Stimulated activated CD4-positive, alpha-beta T cell treated with anti-CD3 and anti-CD28 coated beads, TNF-alpha, amount 100 ng/mL, for 1 hour (primary cell): Measurements from ENCODE around the gene ZNF335.
"Not testable (repeated sequence)": the region's sequence is repeated elsewhere in the genome, so short reads cannot be mapped to it uniquely, and the experiment has no call there.

Source experiments
- DNase-seq, 3 donors: peaks; one replicate each; pipeline ENCODE4 v3.0.0-alpha.2; 2020; ENCODE audit warnings: low read depth in 3 of 3, low spot score in 1 of 3

The ZNF335 gene

DNA sequence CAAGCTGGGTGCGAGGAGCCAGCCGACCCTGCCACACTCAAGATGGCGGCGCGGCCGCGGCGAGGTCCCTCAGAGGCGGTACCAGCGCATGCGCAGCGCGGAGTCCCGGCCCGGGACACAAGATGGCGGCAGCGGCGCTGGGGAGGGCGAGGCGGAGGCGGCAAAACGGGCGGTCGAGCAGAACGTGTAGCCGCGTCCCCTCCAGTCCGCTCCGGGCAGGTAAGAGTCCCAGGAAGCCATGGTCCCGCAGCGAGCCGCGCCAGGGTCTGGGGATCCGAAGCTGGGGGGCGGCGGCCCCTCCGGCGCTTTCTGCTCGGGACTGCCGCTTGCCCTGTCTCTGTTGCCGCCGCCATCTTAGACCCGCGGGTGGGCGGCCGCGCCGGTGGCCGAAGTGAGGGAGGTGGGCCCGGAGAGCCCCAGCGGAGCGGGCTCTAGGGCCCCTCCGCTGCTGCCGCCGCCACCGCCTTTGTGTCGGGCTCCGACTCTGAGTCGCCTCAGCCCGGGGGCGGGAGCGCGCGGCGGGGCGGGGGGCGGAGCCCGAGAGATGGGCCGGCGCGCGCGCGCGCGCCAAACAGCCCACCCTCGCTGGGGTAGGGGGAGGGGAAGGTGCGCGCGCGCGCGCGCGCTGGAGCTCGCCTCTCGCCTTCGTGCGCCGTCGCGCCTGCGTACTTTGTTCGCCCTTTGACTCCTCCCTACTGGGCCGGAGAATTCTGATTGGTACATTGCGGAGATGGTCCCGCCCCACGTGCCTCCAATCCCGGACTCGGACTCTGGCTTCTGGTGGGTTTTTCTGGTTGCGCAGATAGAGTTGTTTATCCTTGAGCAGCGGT is 37.2 kb downstream of the ZNF335 start, which contains the start of gene PCIF1:
TSS of gene PCIF1 (plus strand) at position 98 of the 830 bp plus-strand sequence. CDS start 4,317 bp downstream, outside the sequence.
- DNase-seq = peak; percentile 97 to 99 (median 98)

GRCh38 chr20:45934046-45934585 is 37.9 kb downstream of the ZNF335 start:
- no peak for DNase-seq

GRCh38 chr20:45933266-45934045 is 38.5 kb downstream of the ZNF335 start:
- peak; percentile 22 for DNase-seq

DNA sequence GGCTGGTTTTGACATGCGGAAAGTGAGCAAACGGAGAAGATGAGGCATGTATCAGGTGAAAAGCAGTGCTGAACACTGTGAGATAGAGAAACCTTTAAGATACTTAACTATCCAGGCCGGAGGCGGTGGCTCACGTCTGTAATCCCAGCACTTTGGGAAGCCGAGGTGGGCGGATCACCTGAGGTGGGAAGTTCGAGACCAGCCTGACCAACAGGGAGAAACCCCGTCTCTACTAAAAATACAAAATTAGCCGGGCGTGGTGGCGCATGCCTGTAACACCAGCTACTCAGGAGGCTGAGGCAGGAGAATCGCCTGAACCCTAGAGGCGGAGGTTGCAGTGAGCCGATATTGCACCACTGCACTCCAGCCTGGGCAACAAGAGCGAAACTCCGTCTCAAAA is 40.3 kb downstream of the ZNF335 start:
- DNase-seq = not testable (repeated sequence)

GRCh38 chr20:45927071-45927878 is 44.7 kb downstream of the ZNF335 start:
- DNase-seq = no peak

GRCh38 chr20:45926731-45927070 is 45.3 kb downstream of the ZNF335 start:
- DNase-seq = no peak

DNA sequence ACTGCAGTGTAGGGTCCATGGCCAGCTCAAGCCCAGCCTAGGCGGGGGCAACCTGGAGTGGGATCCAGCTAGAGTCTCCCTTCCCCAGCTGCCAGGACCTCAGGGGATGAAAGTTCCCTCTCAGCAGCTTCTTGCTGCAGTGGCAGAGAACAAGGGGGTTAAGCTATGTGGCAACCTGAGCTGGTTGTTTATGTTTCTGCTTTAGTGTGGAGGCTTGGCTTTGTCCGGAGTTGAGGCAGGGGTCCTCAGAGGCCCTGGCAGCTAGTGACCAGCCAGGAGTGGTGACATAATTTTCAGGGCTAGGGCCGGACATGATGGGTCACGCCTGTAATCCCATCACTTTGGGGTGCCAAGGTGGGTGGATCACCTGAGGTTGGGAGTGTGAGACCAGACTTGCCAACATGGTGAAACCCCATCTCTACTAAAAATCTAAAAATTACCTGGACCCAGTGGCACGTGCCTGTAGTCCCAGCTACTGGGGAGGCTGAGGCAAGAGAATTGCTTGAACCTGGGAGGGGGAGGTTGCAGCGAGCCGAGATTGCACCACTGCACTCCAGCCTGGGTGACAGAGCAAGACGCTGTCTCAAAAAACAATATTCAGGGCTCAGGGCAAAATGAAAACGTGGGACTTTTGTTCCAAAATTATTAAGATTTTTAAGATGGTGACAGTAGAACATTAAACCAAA is 46.0 kb downstream of the ZNF335 start:
- no peak for DNase-seq

DNA sequence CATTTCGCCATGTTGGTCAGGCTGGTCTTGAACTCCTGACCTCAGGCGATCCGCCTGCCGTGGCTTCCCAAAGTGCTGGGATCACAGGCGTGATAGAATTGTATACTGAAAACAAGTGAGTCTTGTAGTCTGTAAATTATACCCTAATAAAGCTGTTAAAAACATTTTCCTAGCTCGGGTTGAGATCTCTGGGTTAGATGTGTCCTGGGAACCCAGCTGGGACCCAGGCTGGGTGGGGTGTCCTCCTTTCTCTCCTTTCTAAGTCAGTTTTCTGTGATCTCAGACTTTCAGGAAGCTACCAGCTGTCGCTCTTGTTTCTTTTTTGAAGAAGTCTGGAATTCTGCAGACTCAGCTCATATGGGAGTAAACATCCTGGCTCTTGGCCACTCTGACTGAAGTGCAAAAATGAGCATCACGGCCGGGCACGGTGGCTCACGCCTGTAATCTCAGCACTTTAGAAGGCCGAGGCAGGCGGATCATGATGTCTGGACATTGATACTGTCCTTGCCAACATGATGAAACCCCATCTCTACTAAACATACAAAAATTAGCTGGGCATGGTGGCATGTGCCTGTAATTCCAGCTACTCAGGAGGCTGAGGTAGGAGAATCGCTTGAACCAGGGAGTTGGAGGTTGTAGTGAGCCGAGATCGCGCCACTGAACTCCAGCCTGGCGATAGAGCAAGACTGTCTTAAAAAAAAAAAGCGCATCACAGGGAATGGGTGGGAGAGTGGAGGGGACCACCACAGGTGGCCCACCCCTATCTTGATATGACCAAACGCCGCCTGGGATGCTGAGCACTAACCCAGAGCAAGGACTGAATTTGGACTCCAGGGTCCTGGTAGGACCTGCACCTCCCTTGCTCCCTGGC is 47.4 kb downstream of the ZNF335 start:
- DNase-seq = no peak

DNA sequence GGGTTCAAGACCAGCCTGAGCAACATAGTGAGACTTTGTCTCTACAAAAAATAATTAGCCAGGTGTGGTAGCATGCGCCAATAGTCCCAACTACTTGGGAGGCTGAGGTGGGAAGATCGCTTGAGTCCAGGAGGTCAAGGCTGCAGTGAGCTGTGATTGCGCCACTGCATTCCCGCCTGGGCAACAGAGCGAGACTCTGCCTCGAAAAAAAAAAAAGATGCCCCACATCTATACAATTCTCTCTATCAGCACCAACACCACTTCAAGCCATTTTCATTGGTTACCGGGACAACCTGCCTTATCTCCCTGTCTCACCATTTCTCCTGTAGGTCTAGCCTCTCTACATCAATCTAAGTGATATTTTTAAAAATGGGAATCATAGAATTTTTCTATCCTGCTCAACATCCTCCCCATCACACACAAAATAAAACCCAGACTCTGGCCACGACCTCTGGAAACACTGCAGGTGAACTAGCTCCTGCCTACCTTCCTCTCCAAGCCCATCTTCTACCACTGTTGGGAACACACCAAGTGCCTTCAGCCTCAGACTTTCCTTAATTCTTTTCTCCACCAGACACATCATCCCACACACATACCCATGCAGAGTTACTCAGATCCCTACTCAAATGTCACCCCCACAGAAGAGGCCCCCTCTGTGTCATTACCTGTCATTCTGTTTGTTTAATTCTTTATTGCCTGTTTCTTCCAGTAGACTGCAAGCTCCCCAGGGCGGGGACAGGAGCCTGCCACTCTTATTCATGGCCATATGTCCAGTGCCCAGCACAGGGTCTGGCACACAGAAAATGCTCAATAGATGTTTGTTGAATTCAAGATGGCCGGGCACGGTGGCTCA is 50.4 kb downstream of the ZNF335 start:
- DNase-seq = no peak

- no peak for DNase-seq
Measured at GRCh38 chr20:45920462-45921336, 51.3 kb downstream of the ZNF335 start.

GRCh38 chr20:45919542-45920399 is 52.2 kb downstream of the ZNF335 start:
- DNase-seq = no peak

GRCh38 chr20:45918779-45919537 is 53.0 kb downstream of the ZNF335 start:
- no peak for DNase-seq

DNA sequence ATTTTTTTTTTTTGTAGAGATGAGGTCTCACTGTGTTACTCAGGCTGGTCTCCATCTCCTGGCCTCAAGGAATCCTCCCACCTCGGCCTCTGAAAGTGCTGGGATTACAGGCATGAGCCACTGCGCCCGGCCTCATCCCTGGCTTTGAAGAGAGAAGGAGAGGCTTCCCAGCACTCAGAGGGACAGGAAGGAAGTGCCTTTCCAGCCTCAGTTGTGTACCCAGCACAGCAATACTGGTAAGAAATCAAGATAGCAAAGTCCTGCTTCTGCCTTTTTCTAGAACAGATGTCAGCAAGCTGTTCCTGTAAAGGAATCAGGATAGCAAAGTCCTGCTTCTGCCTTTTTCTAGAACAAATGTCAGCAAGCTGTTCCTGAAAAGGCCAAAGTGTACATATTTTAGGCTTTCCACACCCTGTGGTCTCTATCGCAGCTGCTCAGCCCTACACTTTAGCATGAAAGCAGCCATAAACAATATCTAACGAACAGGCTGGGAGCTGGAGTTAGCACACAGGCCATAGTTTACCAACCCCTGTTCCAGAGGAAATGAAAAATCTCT is 53.7 kb downstream of the ZNF335 start:
- no peak for DNase-seq

DNA sequence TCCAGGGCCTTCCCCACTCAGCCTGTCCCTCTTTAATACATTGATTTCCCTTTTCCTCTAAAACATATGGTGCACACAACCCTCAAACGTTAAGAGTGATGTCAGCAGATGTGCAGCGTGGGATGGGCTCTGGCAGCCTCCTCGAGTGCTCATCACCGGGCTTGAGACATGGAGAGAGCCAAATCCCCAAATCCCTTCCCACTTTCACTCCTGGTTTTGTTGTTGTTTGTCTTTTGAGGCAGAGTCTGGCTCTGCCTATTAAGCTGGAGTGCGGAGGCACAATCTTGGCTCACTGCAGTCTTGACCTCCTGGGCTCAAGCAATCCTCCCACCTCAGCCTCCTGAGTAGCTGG is 54.2 kb downstream of the ZNF335 start:
- no peak for DNase-seq

- DNase-seq = no peak
Measured at GRCh38 chr20:45913116-45913515, 58.9 kb downstream of the ZNF335 start.

- DNase-seq = no peak
Measured at GRCh38 chr20:45912344-45912682, 59.7 kb downstream of the ZNF335 start.
